Motor neuron (in vitro differentiated cells): ENCODE results near the gene IL6R. TPM values are rescaled to one million over a fixed set of nuclear protein-coding genes. Genes with fewer than 3 reads are reported as not detected.

Experiments used
- ATAC-seq, 8 experiments: fragments of 200-7000 bp; cut with Tn5 transposase; replicated peaks in 6 of 8; 2 replicates each; pipeline ENCODE4 v1.8.0; 2021; ENCODE audit warnings: mild to moderate bottlenecking in 8 of 8, moderate library complexity in 8 of 8
- H3K27ac ChIP-seq, 2 donors: fragments of 250-450 bp; sonication (Bioruptor Pico); 2 replicates each; pipeline ENCODE4 v1.9.0; 2021; ENCODE audit warnings: antibody characterized with exemption in 2 of 2, mild to moderate bottlenecking in 2 of 2, moderate library complexity in 1 of 2
- H3K4me1 ChIP-seq, 2 donors: fragments of 250-450 bp; sonication (Bioruptor Pico); replicated peaks in 1 of 2; 2 replicates each; pipeline ENCODE4 v1.6.1; 2021; ENCODE audit warnings: antibody characterized with exemption in 2 of 2, mild to moderate bottlenecking in 2 of 2, moderate library complexity in 1 of 2
- H3K4me3 ChIP-seq, 5 donors: fragments of 250-450 bp; sonication (Bioruptor Pico); 2 replicates each; pipeline ENCODE4 v1.9.0; 2021; ENCODE audit warnings: antibody characterized with exemption in 5 of 5, mild to moderate bottlenecking in 5 of 5, moderate library complexity in 4 of 5
- WGBS, 10 experiments: fragments of 450-650 bp; shearing (Covaris generic); methylation state at CpG; one replicate each; pipeline ENCODE4 v1.0.0; 2022; 5-methylcytosine and 5-hydroxymethylcytosine counted together
- in situ Hi-C, 9 experiments: fragments of 400-800 bp; cut with MboI; loops; one replicate each; pipeline ENCODE4 v1.15.0; 2021; ENCODE audit warnings: low sequenced_read_pairs in 9 of 9, low pct_unique_long_range_greater_than_20kb in 2 of 9; ENCODE audit not compliant: unreplicated experiment in 9 of 9
- total RNA-seq, 8 experiments: library from RNA; unstranded; fragments of 300-600 nt; gene quantifications; 2 replicates each; pipeline versions ENCODE4 v1.2.3 to v1.2.4, GENCODE V29; 2022

Gene IL6R
- total RNA-seq, 8 experiments from 2014 or later: 0.16 to 35.0 (median 3.3) TPM

GRCh38 chr1:154469844-154470560 lies 64.9 kb downstream of the IL6R start:
- WGBS, 10 experiments: 60 to 100% (median 85%) methylated on average over 1 to 7 of the region's 10 CpGs; no CpG with 5 or more reads in 3 of the 10 experiments
- Histone ChIP-seq H3K4me3 (no peak overlapping the region), H3K4me1 (peaks cover 3 to 10% of the 10 kb centered on the region in 2 donors), H3K27ac (no peak overlapping the region)
- in situ Hi-C loops: no loop called here
- peak in 2 of 8 experiments; percentile 4 to 10 for ATAC-seq

- H3K27ac ChIP-seq: no peak overlapping the region
- no peak overlapping the region for H3K4me3 ChIP-seq
- no peak for ATAC-seq
- peaks cover 3 to 5% of the 10 kb centered on the region in 2 donors for H3K4me1 ChIP-seq
- WGBS, 10 experiments: 80 to 100% (median 96%) methylated on average over 1 to 2 of the region's 2 CpGs; no CpG with 5 or more reads in 5 of the 10 experiments
- in situ Hi-C loops: no loop called here
Observed at GRCh38 chr1:154471304-154471703, 66.2 kb downstream of the IL6R start.

- peak; percentile 16 to 89 (median 77) for ATAC-seq
- Histone ChIP-seq H3K27ac (no peak overlapping the region), H3K4me1 (no peaks in the 10 kb centered on the region), H3K4me3 (no peak overlapping the region)
- in situ Hi-C loops: loop anchor here in 1 of 9 experiments (25.0 kb wide), 1 partner anchor 587 kb away; the partner anchor contains the start of genes ADAM15 and EFNA4
- 20 to 100% (median 63%) methylated on average over 1 of the region's 3 CpGs; no CpG with 5 or more reads in 7 of the 10 experiments for WGBS, 10 experiments
Observed at GRCh38 chr1:154474802-154475201, 69.7 kb downstream of the IL6R start.

GRCh38 chr1:154476791-154477190 lies 71.6 kb downstream of the IL6R start:
- 92 to 100% (median 100%) methylated on average over 1 of the region's 1 CpG; no CpG with 5 or more reads in 6 of the 10 experiments for WGBS, 10 experiments
- no peak for ATAC-seq
- no peak overlapping the region for H3K4me3 ChIP-seq
- no peak overlapping the region for H3K27ac ChIP-seq
- in situ Hi-C loops: loop anchor here in 1 of 9 experiments (25.0 kb wide), 1 partner anchor 586 kb away; the partner anchor contains the start of genes ADAM15 and EFNA4
- H3K4me1 ChIP-seq: peaks cover 2 to 8% of the 10 kb centered on the region in 2 donors

- H3K4me3 ChIP-seq: no peak overlapping the region
- 76 to 100% (median 91%) methylated on average over 1 to 8 of the region's 8 CpGs; no CpG with 5 or more reads in 1 of the 10 experiments for WGBS, 10 experiments
- ATAC-seq: no peak
- no peak overlapping the region for H3K27ac ChIP-seq
- in situ Hi-C loops: loop anchor here in 1 of 9 experiments (25.0 kb wide), 1 partner anchor 584 kb away; the partner anchor contains the start of genes ADAM15 and EFNA4
- H3K4me1 ChIP-seq: peaks cover 2 to 8% of the 10 kb centered on the region in 2 donors
Observed at GRCh38 chr1:154478013-154478412, 72.9 kb downstream of the IL6R start.

GRCh38 chr1:154478639-154479038 lies 73.5 kb downstream of the IL6R start:
- Histone ChIP-seq H3K4me1 (peaks cover 2 to 8% of the 10 kb centered on the region in 2 donors), H3K4me3 (no peak overlapping the region), H3K27ac (no peak overlapping the region)
- WGBS, 10 experiments: 38 to 86% (median 70%) methylated on average over 1 to 5 of the region's 5 CpGs; no CpG with 5 or more reads in 3 of the 10 experiments
- ATAC-seq: no peak
- in situ Hi-C loops: loop anchor here in 1 of 9 experiments (25.0 kb wide), 1 partner anchor 584 kb away; the partner anchor contains the start of genes ADAM15 and EFNA4

- ATAC-seq: peak; percentile 92 to 100 (median 99)
- peaks cover 3 to 8% of the 10 kb centered on the region in 2 donors for H3K4me1 ChIP-seq
- 0 to 83% (median 36%) methylated on average over 1 to 9 of the region's 9 CpGs for WGBS, 10 experiments
- no peak overlapping the region for H3K27ac ChIP-seq
- in situ Hi-C loops: loop anchor here in 1 of 9 experiments (25.0 kb wide), 1 partner anchor 582 kb away; the partner anchor contains the start of genes ADAM15 and EFNA4
- H3K4me3 ChIP-seq: no peak overlapping the region
Observed at GRCh38 chr1:154479764-154480421, 74.8 kb downstream of the IL6R start.

- in situ Hi-C loops: loop anchor here in 1 of 9 experiments (25.0 kb wide), 1 partner anchor 581 kb away; the partner anchor contains the start of genes ADAM15 and EFNA4
- Histone ChIP-seq H3K27ac (no peak overlapping the region), H3K4me3 (no peak overlapping the region), H3K4me1 (peaks cover 11 to 15% of the 10 kb centered on the region in 2 donors)
- peak in 1 of 8 experiments; percentile 6 for ATAC-seq
- 0 to 25% (median 19%) methylated on average over 1 of the region's 1 CpG; no CpG with 5 or more reads in 4 of the 10 experiments for WGBS, 10 experiments
Observed at GRCh38 chr1:154481053-154481452, 75.9 kb downstream of the IL6R start.

GRCh38 chr1:154483941-154484803 lies 79.0 kb downstream of the IL6R start:
- ATAC-seq: no peak
- no peak overlapping the region for H3K27ac ChIP-seq
- no peak overlapping the region for H3K4me3 ChIP-seq
- 50 to 100% (median 93%) methylated on average over 2 to 14 of the region's 14 CpGs; no CpG with 5 or more reads in 1 of the 10 experiments for WGBS, 10 experiments
- H3K4me1 ChIP-seq: peaks cover 13 to 21% of the 10 kb centered on the region in 2 donors
- in situ Hi-C loops: loop anchor here in 1 of 9 experiments (25.0 kb wide), 1 partner anchor 578 kb away; the partner anchor contains the start of genes ADAM15 and EFNA4

- Histone ChIP-seq H3K4me1 (peaks cover 13 to 21% of the 10 kb centered on the region in 2 donors), H3K4me3 (no peak overlapping the region), H3K27ac (no peak overlapping the region)
- in situ Hi-C loops: loop anchor here in 2 of 9 experiments (5.0 to 25.0 kb wide), 2 partner anchors 57 to 577 kb away; partner anchors contain the start of genes ADAM15 (in 1 of the 2) and EFNA4 (in 1 of the 2)
- no peak for ATAC-seq
- WGBS, 10 experiments: 58 to 100% (median 86%) methylated on average over 1 to 5 of the region's 5 CpGs
Observed at GRCh38 chr1:154485106-154485505, 80.0 kb downstream of the IL6R start.

- in situ Hi-C loops: loop anchor here in 2 of 9 experiments (5.0 to 25.0 kb wide), 2 partner anchors 56 to 576 kb away; partner anchors contain the start of genes ADAM15 (in 1 of the 2) and EFNA4 (in 1 of the 2)
- peak in 3 of 8 experiments; percentile 47 to 54 (median 49) for ATAC-seq
- 50 to 86% (median 73%) methylated on average over 1 to 4 of the region's 7 CpGs; no CpG with 5 or more reads in 3 of the 10 experiments for WGBS, 10 experiments
- Histone ChIP-seq H3K4me1 (peaks cover 9 to 21% of the 10 kb centered on the region in 2 donors), H3K4me3 (no peak overlapping the region), H3K27ac (peak overlapping the region in 1 of 2 donors; percentile 15)
Observed at GRCh38 chr1:154485910-154486496, 80.9 kb downstream of the IL6R start.
